HEK293 (cell line): ENCODE measurements around the gene COQ4.
A peak's percentile ranks its signal among the peaks of the same experiment; 100 is the strongest.

ENCODE experiments used
- CTCF ChIA-PET: fragments of 350-600 bp; formaldehyde crosslinking; extraction: SDS; loops from one replicate; lab custom pipeline; 2021; ENCODE audit warnings: antibody characterized with exemption; lab: Yijun Ruan, JAX
- POLR2A ChIA-PET: fragments of 300-600 bp; formaldehyde crosslinking; extraction: SDS; loops from one replicate; lab custom pipeline; 2020; ENCODE audit warnings: antibody characterized with exemption, inconsistent platforms; lab: Yijun Ruan, JAX
- H3K27ac ChIP-seq: fragments of 200-500 bp; sonication (Bioruptor generic); 2 replicates; pipeline ENCODE4 v1.5.1; 2014; ENCODE audit warnings: low read depth, low read length, control low read depth, inconsistent platforms; ENCODE audit errors: extremely low read depth
- H3K36me3 ChIP-seq, 2 experiments: fragments of 200-500 bp in 1 of 2; sonication (Bioruptor generic) in 1 of 2; 1 replicate in 1 of 2; 2 replicates in 1 of 2; pipeline ENCODE4 v1.5.1; 2014 to 2017; ENCODE audit warnings: inconsistent platforms in 2 of 2, low read length in 2 of 2; ENCODE audit not compliant: control insufficient read depth in 2 of 2, insufficient read depth in 1 of 2
- H3K4me1 ChIP-seq: fragments of 200-500 bp; sonication (Bioruptor generic); 2 replicates; pipeline ENCODE4 v1.5.1; 2014; ENCODE audit warnings: mild to moderate bottlenecking, low read length, inconsistent platforms; ENCODE audit not compliant: control insufficient read depth, insufficient read depth
- H3K4me3 ChIP-seq: 2 replicates; pipeline ENCODE4 v1.5.1; 2011; ENCODE audit warnings: low read depth, mild to moderate bottlenecking, control low read depth, low read length, moderate library complexity
- H3K9me3 ChIP-seq: fragments of 200-500 bp; sonication (Bioruptor generic); 2 replicates; pipeline ENCODE4 v1.5.1; 2014; ENCODE audit warnings: low read depth, low read length, inconsistent platforms; ENCODE audit not compliant: control insufficient read depth, insufficient read depth
- BCL11A ChIP-seq: fragments of 450-650 bp; formaldehyde crosslinking; IDR thresholded peaks from 2 replicates; pipeline ENCODE4 v1.5.1; 2016; ENCODE audit warnings: low read depth, missing biosample characterization, missing genetic modification characterization
- BCL11B ChIP-seq: fragments of 450-650 bp; formaldehyde crosslinking; IDR thresholded peaks from 2 replicates; pipeline ENCODE4 v1.5.1; 2016; ENCODE audit warnings: low read depth, missing biosample characterization, missing genetic modification characterization
- GLIS1 ChIP-seq: fragments of 450-650 bp; formaldehyde crosslinking; IDR thresholded peaks from 2 replicates; pipeline ENCODE4 v1.5.1; 2016; ENCODE audit warnings: missing biosample characterization, missing genetic modification characterization
- KLF10 ChIP-seq: fragments of 450-650 bp; IDR thresholded peaks from 2 replicates; pipeline ENCODE4 v1.5.1; 2018; ENCODE audit warnings: missing biosample characterization, mild to moderate bottlenecking, missing genetic modification characterization
- KLF9 ChIP-seq: fragments of 450-650 bp; formaldehyde crosslinking; IDR thresholded peaks from 2 replicates; pipeline ENCODE4 v1.5.1; 2016; ENCODE audit warnings: missing biosample characterization, missing genetic modification characterization, low read depth
- SP2 ChIP-seq: fragments of 450-650 bp; formaldehyde crosslinking; IDR thresholded peaks from 2 replicates; pipeline ENCODE4 v1.5.1; 2016; ENCODE audit warnings: missing biosample characterization, missing genetic modification characterization
- SP3 ChIP-seq: fragments of 450-650 bp; formaldehyde crosslinking; IDR thresholded peaks from 2 replicates; pipeline ENCODE4 v1.5.1; 2016; ENCODE audit warnings: missing biosample characterization, missing genetic modification characterization
- SP7 ChIP-seq: fragments of 450-650 bp; formaldehyde crosslinking; IDR thresholded peaks from 2 replicates; pipeline ENCODE4 v1.5.1; 2016; ENCODE audit warnings: missing biosample characterization, missing genetic modification characterization
- ZBTB21 ChIP-seq: fragments of 450-650 bp; formaldehyde crosslinking; IDR thresholded peaks from 2 replicates; pipeline ENCODE4 v1.5.1; 2017; ENCODE audit warnings: missing biosample characterization, missing genetic modification characterization
- ZBTB26 ChIP-seq: fragments of 450-650 bp; formaldehyde crosslinking; optimal IDR thresholded peaks from 2 replicates; pipeline ENCODE3; 2016; ENCODE audit warnings: missing biosample characterization, mild to moderate bottlenecking, missing genetic modification characterization
- ZEB2 ChIP-seq: fragments of 450-650 bp; formaldehyde crosslinking; IDR thresholded peaks from 2 replicates; pipeline ENCODE4 v1.5.1; 2016; ENCODE audit warnings: missing biosample characterization, missing genetic modification characterization
- ZFHX2 ChIP-seq: fragments of 450-650 bp; formaldehyde crosslinking; conservative IDR thresholded peaks from 2 replicates; pipeline ENCODE4 v1.5.1; 2016; ENCODE audit warnings: missing biosample characterization, missing genetic modification characterization
- ZNF157 ChIP-seq: fragments of 450-650 bp; formaldehyde crosslinking; IDR thresholded peaks from 2 replicates; pipeline ENCODE4 v1.5.1; 2016; ENCODE audit warnings: missing biosample characterization, missing genetic modification characterization
- ZNF18 ChIP-seq: fragments of 450-650 bp; formaldehyde crosslinking; IDR thresholded peaks from 2 replicates; pipeline ENCODE4 v1.5.1; 2016; ENCODE audit warnings: missing biosample characterization, missing genetic modification characterization
- ZNF23 ChIP-seq: fragments of 450-650 bp; formaldehyde crosslinking; IDR thresholded peaks from 2 replicates; pipeline ENCODE4 v1.5.1; 2016; ENCODE audit warnings: missing biosample characterization, missing genetic modification characterization, borderline replicate concordance
- ZNF324 ChIP-seq: fragments of 450-650 bp; formaldehyde crosslinking; IDR thresholded peaks from 2 replicates; pipeline ENCODE4 v1.5.1; 2016; ENCODE audit warnings: missing biosample characterization, missing genetic modification characterization
- ZNF558 ChIP-seq: fragments of 450-650 bp; formaldehyde crosslinking; IDR thresholded peaks from 2 replicates; pipeline ENCODE4 v1.5.1; 2016; ENCODE audit warnings: missing biosample characterization, missing genetic modification characterization
- ZNF621 ChIP-seq: fragments of 450-650 bp; formaldehyde crosslinking; IDR thresholded peaks from 2 replicates; pipeline ENCODE4 v1.5.1; 2017; ENCODE audit warnings: missing biosample characterization, missing genetic modification characterization
- ZNF629 ChIP-seq: fragments of 450-650 bp; formaldehyde crosslinking; IDR thresholded peaks from 2 replicates; pipeline ENCODE4 v1.5.1; 2017; ENCODE audit warnings: missing biosample characterization, missing genetic modification characterization
- ZNF677 ChIP-seq: fragments of 450-650 bp; IDR thresholded peaks from 2 replicates; pipeline ENCODE4 v1.5.0; 2018; ENCODE audit warnings: missing biosample characterization, mild to moderate bottlenecking, missing genetic modification characterization, moderate library complexity
- ZXDB ChIP-seq: fragments of 450-650 bp; formaldehyde crosslinking; IDR thresholded peaks from 2 replicates; pipeline ENCODE4 v1.5.1; 2016; ENCODE audit warnings: missing biosample characterization, missing genetic modification characterization
- TF ChIP-seq, protein P1 (sequence below): fragments of 450-650 bp; formaldehyde crosslinking; IDR thresholded peaks from 2 replicates; pipeline ENCODE4 v1.5.1; 2016; ENCODE audit warnings: missing biosample characterization, missing genetic modification characterization
- TF ChIP-seq, protein P2 (sequence below): fragments of 450-650 bp; formaldehyde crosslinking; IDR thresholded peaks from 2 replicates; pipeline ENCODE4 v1.5.1; 2017; ENCODE audit warnings: missing biosample characterization, missing genetic modification characterization
- TF ChIP-seq, protein P3 (sequence below): fragments of 450-650 bp; formaldehyde crosslinking; conservative IDR thresholded peaks from 2 replicates; pipeline ENCODE4 v1.5.1; 2016; ENCODE audit warnings: low read depth, missing biosample characterization, missing genetic modification characterization
- TF ChIP-seq, protein P4 (sequence below): IDR thresholded peaks from 2 replicates; pipeline ENCODE4 v1.6.1; 2011; ENCODE audit warnings: mild to moderate bottlenecking, low read depth, low read length, borderline replicate concordance
- TF ChIP-seq, protein P5 (sequence below): fragments of 450-650 bp; formaldehyde crosslinking; IDR thresholded peaks from 2 replicates; pipeline ENCODE4 v1.5.1; 2016; ENCODE audit warnings: missing biosample characterization, missing genetic modification characterization

Gene COQ4

DNA sequence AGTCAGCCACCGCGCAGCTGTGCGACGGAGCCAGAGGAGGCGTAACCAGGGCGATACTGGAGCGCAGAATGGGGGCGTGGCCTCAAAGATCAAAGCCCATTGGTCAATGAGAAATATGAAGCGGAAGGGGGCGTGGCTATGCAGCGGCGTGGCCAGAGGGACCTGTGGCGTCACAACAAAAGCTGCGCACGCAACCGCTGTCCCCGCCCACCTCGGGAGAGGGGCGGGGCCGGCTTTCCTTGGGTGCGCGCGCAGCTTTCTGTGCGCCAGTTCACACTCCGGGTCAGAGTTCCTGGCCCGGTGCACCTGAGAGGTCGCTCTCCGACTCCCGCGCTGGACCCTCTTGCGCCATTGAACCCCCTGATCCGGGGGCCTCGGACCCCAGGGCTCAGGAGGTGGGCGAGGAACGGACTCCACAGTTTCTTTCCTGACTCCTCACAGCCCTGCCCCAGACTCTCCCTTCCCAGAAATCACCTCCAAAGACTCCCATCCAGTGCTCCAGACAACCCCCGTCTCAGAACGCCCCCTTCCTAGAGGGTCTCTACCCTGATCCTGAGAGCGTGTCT is 46.5 kb upstream of the COQ4 start, which contains the start of gene SWI5:
Gene SWI5 (plus strand): TSS at position 269 of the 566 bp plus-strand sequence.
- peak within 1 kb of the TSS; percentile 83 for H3K4me3 ChIP-seq
- ChIA-PET POLR2A (interaction anchor here (0.5 to 1.9 kb wide), 36 partner anchors 9 to 554 kb away, joined by 3 to 23 read pairs (median 4); partner anchors contain the start of genes CERCAM, CIZ1, ODF2 and SLC27A4), CTCF (interaction anchor here (0.5 to 0.9 kb wide), 2 partner anchors 21 to 1153 kb away, joined by 3 to 9 read pairs; no protein-coding TSS in a partner anchor)
- H3K4me1 ChIP-seq = no peaks in the 10 kb centered on the region
- H3K9me3 ChIP-seq = no peaks in the 10 kb centered on the region
- H3K36me3 ChIP-seq = peaks cover 0 to 21% of the 10 kb centered on the region in 2 experiments; a peak in 1 of 3 replicates
- H3K27ac ChIP-seq = peak within 1 kb of the TSS; percentile 51; the same call in 1 of the 2 replicates
- TF ChIP-seq ZEB2 (tag by site-specific recombination) = 0 out of 2 replicates have a peak, but pooled peaks have one; percentile 28
- TF ChIP-seq, protein P1, sequence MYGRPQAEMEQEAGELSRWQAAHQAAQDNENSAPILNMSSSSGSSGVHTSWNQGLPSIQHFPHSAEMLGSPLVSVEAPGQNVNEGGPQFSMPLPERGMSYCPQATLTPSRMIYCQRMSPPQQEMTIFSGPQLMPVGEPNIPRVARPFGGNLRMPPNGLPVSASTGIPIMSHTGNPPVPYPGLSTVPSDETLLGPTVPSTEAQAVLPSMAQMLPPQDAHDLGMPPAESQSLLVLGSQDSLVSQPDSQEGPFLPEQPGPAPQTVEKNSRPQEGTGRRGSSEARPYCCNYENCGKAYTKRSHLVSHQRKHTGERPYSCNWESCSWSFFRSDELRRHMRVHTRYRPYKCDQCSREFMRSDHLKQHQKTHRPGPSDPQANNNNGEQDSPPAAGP (tag by site-specific recombination) = peak; percentile 41; the same call in 1 of the 2 replicates
- no peak for TF ChIP-seq ZNF677 (tag by site-specific recombination)
- peak; percentile 93 for TF ChIP-seq SP3 (tag by site-specific recombination)
- TF ChIP-seq GLIS1 (tag by site-specific recombination) = no peak
- TF ChIP-seq ZNF18 (tag by site-specific recombination) = peak; percentile 100
- TF ChIP-seq SP2 (tag by site-specific recombination) = peak; percentile 96
- TF ChIP-seq, protein P2, sequence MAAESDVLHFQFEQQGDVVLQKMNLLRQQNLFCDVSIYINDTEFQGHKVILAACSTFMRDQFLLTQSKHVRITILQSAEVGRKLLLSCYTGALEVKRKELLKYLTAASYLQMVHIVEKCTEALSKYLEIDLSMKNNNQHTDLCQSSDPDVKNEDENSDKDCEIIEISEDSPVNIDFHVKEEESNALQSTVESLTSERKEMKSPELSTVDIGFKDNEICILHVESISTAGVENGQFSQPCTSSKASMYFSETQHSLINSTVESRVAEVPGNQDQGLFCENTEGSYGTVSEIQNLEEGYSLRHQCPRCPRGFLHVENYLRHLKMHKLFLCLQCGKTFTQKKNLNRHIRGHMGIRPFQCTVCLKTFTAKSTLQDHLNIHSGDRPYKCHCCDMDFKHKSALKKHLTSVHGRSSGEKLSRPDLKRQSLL = peak; percentile 92
- 0 out of 2 replicates have a peak, but pooled peaks have one; percentile 45 for TF ChIP-seq ZNF324
- no peak for TF ChIP-seq ZNF621
- peak; percentile 55; the same call in 1 of the 2 replicates for TF ChIP-seq BCL11B (tag by site-specific recombination)
- TF ChIP-seq SP7 (tag by site-specific recombination) = peak; percentile 41
- TF ChIP-seq, protein P3, sequence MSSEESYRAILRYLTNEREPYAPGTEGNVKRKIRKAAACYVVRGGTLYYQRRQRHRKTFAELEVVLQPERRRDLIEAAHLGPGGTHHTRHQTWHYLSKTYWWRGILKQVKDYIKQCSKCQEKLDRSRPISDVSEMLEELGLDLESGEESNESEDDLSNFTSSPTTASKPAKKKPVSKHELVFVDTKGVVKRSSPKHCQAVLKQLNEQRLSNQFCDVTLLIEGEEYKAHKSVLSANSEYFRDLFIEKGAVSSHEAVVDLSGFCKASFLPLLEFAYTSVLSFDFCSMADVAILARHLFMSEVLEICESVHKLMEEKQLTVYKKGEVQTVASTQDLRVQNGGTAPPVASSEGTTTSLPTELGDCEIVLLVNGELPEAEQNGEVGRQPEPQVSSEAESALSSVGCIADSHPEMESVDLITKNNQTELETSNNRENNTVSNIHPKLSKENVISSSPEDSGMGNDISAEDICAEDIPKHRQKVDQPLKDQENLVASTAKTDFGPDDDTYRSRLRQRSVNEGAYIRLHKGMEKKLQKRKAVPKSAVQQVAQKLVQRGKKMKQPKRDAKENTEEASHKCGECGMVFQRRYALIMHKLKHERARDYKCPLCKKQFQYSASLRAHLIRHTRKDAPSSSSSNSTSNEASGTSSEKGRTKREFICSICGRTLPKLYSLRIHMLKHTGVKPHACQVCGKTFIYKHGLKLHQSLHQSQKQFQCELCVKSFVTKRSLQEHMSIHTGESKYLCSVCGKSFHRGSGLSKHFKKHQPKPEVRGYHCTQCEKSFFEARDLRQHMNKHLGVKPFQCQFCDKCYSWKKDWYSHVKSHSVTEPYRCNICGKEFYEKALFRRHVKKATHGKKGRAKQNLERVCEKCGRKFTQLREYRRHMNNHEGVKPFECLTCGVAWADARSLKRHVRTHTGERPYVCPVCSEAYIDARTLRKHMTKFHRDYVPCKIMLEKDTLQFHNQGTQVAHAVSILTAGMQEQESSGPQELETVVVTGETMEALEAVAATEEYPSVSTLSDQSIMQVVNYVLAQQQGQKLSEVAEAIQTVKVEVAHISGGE (tag by site-specific recombination) = peak; percentile 89
- peak; percentile 33 for TF ChIP-seq ZBTB26
- TF ChIP-seq, protein P4, sequence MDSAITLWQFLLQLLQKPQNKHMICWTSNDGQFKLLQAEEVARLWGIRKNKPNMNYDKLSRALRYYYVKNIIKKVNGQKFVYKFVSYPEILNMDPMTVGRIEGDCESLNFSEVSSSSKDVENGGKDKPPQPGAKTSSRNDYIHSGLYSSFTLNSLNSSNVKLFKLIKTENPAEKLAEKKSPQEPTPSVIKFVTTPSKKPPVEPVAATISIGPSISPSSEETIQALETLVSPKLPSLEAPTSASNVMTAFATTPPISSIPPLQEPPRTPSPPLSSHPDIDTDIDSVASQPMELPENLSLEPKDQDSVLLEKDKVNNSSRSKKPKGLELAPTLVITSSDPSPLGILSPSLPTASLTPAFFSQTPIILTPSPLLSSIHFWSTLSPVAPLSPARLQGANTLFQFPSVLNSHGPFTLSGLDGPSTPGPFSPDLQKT = peak; percentile 65; the same call in 1 of the 2 replicates
- peak; percentile 95 for TF ChIP-seq KLF9 (tag by site-specific recombination)
- peak; percentile 90 for TF ChIP-seq ZNF629 (tag by site-specific recombination)
- peak; percentile 78 for TF ChIP-seq ZBTB21 (tag by site-specific recombination)
- TF ChIP-seq ZNF558 (tag by site-specific recombination) = no peak
- TF ChIP-seq ZFHX2 (tag by site-specific recombination) = no peak
- TF ChIP-seq BCL11A (tag by site-specific recombination) = peak; percentile 83; the same call in 1 of the 2 replicates
- TF ChIP-seq ZNF157 (tag by site-specific recombination) = no peak
- TF ChIP-seq, protein P5, sequence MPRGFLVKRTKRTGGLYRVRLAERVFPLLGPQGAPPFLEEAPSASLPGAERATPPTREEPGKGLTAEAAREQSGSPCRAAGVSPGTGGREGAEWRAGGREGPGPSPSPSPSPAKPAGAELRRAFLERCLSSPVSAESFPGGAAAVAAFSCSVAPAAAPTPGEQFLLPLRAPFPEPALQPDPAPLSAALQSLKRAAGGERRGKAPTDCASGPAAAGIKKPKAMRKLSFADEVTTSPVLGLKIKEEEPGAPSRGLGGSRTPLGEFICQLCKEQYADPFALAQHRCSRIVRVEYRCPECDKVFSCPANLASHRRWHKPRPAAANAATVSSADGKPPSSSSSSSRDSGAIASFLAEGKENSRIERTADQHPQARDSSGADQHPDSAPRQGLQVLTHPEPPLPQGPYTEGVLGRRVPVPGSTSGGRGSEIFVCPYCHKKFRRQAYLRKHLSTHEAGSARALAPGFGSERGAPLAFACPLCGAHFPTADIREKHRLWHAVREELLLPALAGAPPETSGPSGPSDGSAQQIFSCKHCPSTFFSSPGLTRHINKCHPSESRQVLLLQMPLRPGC (tag by site-specific recombination) = 0 out of 2 replicates have a peak, but pooled peaks have one; percentile 19
- TF ChIP-seq ZXDB (tag by site-specific recombination) = peak; percentile 20; the same call in 1 of the 2 replicates
- TF ChIP-seq ZNF23 (tag by site-specific recombination) = no peak
- TF ChIP-seq KLF10 (tag by site-specific recombination) = peak; percentile 92
